Measurements from ENCODE around the gene ACSS1.

Gene ACSS1

DNA sequence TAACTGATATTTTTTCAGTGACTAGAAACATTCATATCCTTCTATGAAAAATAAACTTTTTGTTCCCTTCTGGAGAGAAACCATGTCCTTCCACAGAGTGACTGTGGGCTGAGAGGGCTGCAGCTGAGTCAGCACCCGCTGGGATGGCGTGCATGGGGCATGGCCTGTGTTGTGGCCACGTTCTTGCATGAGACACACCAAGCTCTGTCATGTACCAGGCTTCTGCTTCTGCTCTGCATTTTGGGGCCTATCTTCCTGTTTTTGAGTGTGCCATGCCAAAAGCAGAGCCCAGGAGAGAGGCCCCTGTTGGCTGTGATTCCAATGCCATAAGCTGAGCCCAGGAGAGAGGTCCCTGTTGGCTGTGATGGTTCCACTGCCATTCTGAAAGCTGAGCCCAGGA, 76.1 kb downstream of the ACSS1 start:
- no peaks in the 10 kb centered on the region for H3K27me3 ChIP-seq (replicated peaks; ENCODE audit: control insufficient read depth, insufficient read depth, low read length)
- H3K9ac ChIP-seq (ENCODE audit: low read length) = peak overlapping the region; percentile 50
- DNase-seq (ENCODE audit: low read depth) = no peak
- no peaks in the 10 kb centered on the region for H3K9me3 ChIP-seq (ENCODE audit: control insufficient read depth, low read length)
- H3K36me3 ChIP-seq (ENCODE audit: control insufficient read depth, insufficient read depth, low read length, severe bottlenecking) = peaks cover 57% of the 10 kb centered on the region
- H3K4me1 ChIP-seq (ENCODE audit: control insufficient read depth, insufficient read depth, low read length) = peaks cover 64% of the 10 kb centered on the region
- peak overlapping the region; percentile 46 for H3K4me3 ChIP-seq (ENCODE audit: low read length)

DNA sequence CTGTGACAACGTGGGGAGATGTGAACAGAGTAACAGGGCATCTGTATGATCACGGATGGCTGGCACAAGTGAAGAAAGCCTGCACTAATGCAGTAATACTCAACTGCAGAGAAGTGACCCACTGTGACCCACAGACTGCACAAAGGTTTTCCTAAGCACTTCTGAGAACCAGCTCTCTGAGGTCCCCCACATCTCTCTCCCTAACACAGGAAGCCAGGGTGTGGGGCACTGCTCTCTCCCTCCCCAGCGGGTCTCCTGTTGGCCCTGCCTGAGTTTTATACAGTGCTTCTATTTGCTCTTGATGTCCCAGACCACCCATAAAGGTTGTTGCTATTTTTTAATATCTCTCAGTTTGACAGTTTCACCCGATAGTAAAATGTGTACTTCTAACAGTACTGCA, 76.7 kb downstream of the ACSS1 start:
- no peaks in the 10 kb centered on the region for H3K27me3 ChIP-seq (replicated peaks; ENCODE audit: control insufficient read depth, insufficient read depth, low read length)
- no peak for DNase-seq (ENCODE audit: low read depth)
- H3K9ac ChIP-seq (ENCODE audit: low read length) = peak overlapping the region; percentile 50
- peaks cover 59% of the 10 kb centered on the region for H3K4me1 ChIP-seq (ENCODE audit: control insufficient read depth, insufficient read depth, low read length)
- H3K4me3 ChIP-seq (ENCODE audit: low read length) = no peak overlapping the region
- peaks cover 62% of the 10 kb centered on the region for H3K36me3 ChIP-seq (ENCODE audit: control insufficient read depth, insufficient read depth, low read length, severe bottlenecking)
- no peaks in the 10 kb centered on the region for H3K9me3 ChIP-seq (ENCODE audit: control insufficient read depth, low read length)

DNA sequence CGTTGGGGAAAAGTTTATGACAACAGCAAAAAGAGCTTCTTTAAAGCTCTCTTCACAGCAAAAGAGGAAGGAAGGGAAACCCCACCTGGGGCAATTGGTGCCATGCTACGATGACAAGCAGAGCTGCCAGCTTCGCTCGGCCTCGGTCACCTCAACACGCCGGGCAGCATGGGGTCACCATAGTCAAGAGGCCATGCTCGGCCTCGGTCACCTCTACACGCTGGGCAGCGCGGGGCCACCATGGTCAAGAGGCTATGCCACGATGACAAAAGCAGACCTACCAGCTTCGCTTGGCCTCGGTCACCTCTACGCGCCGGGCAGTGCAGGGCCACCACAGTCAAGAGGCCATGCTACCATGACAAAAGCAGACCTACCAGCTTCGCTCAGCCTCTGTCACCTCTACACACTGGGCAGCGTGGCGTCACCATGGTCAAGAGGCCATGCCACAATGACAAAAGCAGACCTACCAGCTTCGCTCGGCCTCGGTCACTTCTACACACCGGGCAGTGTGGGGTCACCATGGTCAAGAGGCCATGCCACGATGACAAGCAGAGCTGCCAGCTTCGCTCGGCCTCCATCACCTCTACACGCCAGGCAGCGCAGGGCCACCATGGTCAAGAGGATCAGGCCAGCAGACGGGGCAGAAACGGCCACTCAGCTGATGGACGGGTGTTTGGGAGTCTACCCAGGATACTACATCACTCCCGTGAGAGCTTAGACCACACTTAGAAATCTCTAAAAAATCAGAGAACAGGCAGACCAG, 77.5 kb downstream of the ACSS1 start:
- DNase-seq (ENCODE audit: low read depth) = no peak
- Histone ChIP-seq H3K4me1 (ENCODE audit: control insufficient read depth, insufficient read depth, low read length) (peaks cover 51% of the 10 kb centered on the region), H3K9me3 (ENCODE audit: control insufficient read depth, low read length) (no peaks in the 10 kb centered on the region), H3K4me3 (ENCODE audit: low read length) (no peak overlapping the region), H3K27me3 (replicated peaks; ENCODE audit: control insufficient read depth, insufficient read depth, low read length) (no peaks in the 10 kb centered on the region), H3K9ac (ENCODE audit: low read length) (no peak overlapping the region), H3K36me3 (ENCODE audit: control insufficient read depth, insufficient read depth, low read length, severe bottlenecking) (peaks cover 70% of the 10 kb centered on the region)

DNA sequence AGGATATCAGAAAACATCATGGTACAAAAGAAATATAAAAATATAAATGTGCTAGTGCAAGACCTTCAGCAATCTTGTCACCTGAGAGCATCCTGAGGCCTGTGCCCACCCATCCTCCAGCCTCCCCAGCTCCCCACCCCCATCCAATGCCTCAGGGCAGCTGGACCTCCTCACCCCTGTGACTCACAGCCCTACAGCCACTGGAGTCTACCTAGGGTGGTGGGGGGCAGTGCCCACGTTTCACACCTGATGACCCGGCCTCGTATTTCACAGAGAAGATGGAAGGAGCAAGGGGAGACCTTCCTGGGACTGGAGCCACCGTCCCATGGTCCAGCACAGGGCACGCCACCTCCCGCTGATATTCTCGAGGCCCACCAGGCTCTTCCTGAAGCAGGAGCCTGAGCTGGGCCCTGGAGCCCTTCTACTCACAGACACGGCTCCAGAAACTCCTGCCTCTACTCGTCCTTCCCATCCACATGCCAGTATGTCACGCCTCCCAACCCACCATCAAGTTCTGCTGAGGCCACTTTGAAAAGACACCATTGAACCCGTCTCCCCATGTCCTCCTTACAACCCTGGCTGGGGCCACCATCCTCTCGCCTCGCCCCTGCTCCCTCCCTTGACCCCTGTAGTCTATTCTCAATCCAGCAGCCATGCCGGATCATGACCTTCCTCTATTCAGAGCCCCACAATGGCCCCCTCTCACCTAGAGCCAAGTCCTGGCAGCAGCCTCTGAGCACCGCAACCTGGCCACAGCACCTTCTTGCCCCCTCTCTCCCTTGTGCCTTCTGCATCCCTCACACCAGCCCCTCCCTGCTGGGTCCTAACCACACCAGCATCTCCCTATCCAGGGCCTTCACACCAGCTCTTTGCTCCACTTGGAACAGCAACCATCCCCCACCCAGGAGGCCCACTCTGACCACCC, 78.6 kb downstream of the ACSS1 start:
- no peak overlapping the region for H3K4me3 ChIP-seq (ENCODE audit: low read length)
- H3K9ac ChIP-seq (ENCODE audit: low read length) = no peak overlapping the region
- peaks cover 42% of the 10 kb centered on the region for H3K4me1 ChIP-seq (ENCODE audit: control insufficient read depth, insufficient read depth, low read length)
- no peaks in the 10 kb centered on the region for H3K27me3 ChIP-seq (replicated peaks; ENCODE audit: control insufficient read depth, insufficient read depth, low read length)
- no peaks in the 10 kb centered on the region for H3K9me3 ChIP-seq (ENCODE audit: control insufficient read depth, low read length)
- DNase-seq (ENCODE audit: low read depth) = no peak
- peaks cover 80% of the 10 kb centered on the region for H3K36me3 ChIP-seq (ENCODE audit: control insufficient read depth, insufficient read depth, low read length, severe bottlenecking)

DNA sequence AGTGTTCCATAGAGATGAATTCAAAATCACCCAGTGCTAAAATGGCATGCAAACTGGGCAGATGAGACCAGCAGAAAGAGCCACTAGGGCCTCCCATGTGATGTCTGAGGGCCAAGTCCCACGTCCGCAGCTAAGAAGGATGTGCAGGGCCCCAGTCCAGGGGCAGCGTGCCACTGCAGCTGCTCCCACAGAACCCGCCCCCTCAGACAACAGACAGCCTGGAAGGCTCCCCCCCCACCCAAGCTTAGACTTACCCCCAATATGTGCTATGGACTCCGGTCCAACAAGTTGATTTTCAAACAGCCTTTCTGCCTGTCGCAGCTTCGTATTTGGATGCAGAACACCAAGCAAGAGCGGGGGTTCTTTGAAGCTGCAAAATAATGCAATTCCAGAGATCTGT, 79.4 kb downstream of the ACSS1 start:
- H3K36me3 ChIP-seq (ENCODE audit: control insufficient read depth, insufficient read depth, low read length, severe bottlenecking) = peaks cover 84% of the 10 kb centered on the region
- no peaks in the 10 kb centered on the region for H3K27me3 ChIP-seq (replicated peaks; ENCODE audit: control insufficient read depth, insufficient read depth, low read length)
- peak overlapping the region; percentile 23 for H3K9ac ChIP-seq (ENCODE audit: low read length)
- H3K4me1 ChIP-seq (ENCODE audit: control insufficient read depth, insufficient read depth, low read length) = peaks cover 40% of the 10 kb centered on the region
- no peak for DNase-seq (ENCODE audit: low read depth)
- H3K9me3 ChIP-seq (ENCODE audit: control insufficient read depth, low read length) = no peaks in the 10 kb centered on the region
- no peak overlapping the region for H3K4me3 ChIP-seq (ENCODE audit: low read length)

DNA sequence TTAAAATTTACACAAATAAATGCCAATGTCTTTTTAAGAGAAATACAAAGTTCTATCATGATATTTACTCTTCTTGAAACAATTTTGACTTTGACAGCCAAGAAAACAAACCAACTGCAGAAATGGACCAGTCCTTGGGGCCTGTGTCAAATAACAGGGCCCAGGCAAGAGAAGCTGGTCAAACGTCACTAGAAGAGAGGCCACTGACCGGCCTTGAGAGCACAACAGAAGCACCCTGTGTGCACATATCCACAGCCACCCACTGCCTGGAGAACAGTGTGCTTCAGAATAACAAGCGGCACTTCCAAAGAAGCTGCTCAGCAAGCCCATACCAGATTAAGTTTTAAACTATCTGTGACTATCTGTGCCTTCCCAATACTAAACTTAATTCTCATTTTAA, 80.1 kb downstream of the ACSS1 start:
- no peak for DNase-seq (ENCODE audit: low read depth)
- Histone ChIP-seq H3K4me3 (ENCODE audit: low read length) (no peak overlapping the region), H3K4me1 (ENCODE audit: control insufficient read depth, insufficient read depth, low read length) (peaks cover 33% of the 10 kb centered on the region), H3K36me3 (ENCODE audit: control insufficient read depth, insufficient read depth, low read length, severe bottlenecking) (peaks cover 85% of the 10 kb centered on the region), H3K9ac (ENCODE audit: low read length) (no peak overlapping the region), H3K27me3 (replicated peaks; ENCODE audit: control insufficient read depth, insufficient read depth, low read length) (no peaks in the 10 kb centered on the region), H3K9me3 (ENCODE audit: control insufficient read depth, low read length) (no peaks in the 10 kb centered on the region)

DNA sequence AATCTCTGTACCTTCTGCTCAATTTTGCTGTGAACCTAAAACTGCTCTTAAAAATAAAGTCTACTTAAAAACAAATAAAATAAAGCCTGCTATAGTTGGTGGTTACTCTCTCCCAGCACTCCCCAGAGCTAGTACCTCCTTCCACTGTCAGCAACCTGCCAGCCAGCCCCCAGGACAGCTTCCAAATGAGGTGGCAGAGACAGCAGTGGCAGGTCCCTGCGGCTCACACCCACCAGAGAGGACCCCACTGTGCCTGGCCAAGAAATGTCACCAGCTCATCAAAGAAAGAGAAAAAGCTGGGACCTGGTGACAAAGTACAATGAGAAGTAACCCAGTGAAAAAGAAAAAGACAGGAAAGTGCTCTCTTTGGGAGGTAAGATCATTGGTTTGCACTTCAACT, 80.6 kb downstream of the ACSS1 start:
- no peak for DNase-seq (ENCODE audit: low read depth)
- Histone ChIP-seq H3K4me3 (ENCODE audit: low read length) (no peak overlapping the region), H3K4me1 (ENCODE audit: control insufficient read depth, insufficient read depth, low read length) (peaks cover 30% of the 10 kb centered on the region), H3K36me3 (ENCODE audit: control insufficient read depth, insufficient read depth, low read length, severe bottlenecking) (peaks cover 89% of the 10 kb centered on the region), H3K27me3 (replicated peaks; ENCODE audit: control insufficient read depth, insufficient read depth, low read length) (no peaks in the 10 kb centered on the region), H3K9me3 (ENCODE audit: control insufficient read depth, low read length) (no peaks in the 10 kb centered on the region), H3K9ac (ENCODE audit: low read length) (no peak overlapping the region)

DNA sequence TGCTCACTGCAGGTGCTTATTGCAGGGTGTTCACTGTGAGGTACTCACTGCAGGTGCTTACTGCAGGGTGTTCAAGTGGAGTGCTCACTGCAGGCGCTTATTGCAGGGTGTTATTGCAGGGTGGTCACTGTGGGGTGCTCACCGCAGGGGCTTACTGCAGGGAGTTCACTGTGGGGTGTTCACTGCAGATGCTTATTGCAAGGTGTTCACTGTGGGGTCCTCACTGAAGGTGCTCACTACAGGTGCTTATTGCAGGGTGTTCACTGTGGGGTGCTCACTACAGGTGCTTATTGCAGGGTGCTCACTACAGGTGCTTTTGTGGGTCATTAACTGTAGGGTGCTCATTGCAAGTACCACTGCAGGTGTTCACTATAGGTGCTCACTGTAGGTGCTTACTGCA, 85.6 kb downstream of the ACSS1 start:
- Histone ChIP-seq H3K36me3 (ENCODE audit: control insufficient read depth, insufficient read depth, low read length, severe bottlenecking) (peaks cover 96% of the 10 kb centered on the region), H3K27me3 (replicated peaks; ENCODE audit: control insufficient read depth, insufficient read depth, low read length) (no peaks in the 10 kb centered on the region), H3K4me1 (ENCODE audit: control insufficient read depth, insufficient read depth, low read length) (peaks cover 9% of the 10 kb centered on the region), H3K9me3 (ENCODE audit: control insufficient read depth, low read length) (no peaks in the 10 kb centered on the region), H3K4me3 (ENCODE audit: low read length) (no peak overlapping the region), H3K9ac (ENCODE audit: low read length) (no peak overlapping the region)
- no peak for DNase-seq (ENCODE audit: low read depth)

DNA sequence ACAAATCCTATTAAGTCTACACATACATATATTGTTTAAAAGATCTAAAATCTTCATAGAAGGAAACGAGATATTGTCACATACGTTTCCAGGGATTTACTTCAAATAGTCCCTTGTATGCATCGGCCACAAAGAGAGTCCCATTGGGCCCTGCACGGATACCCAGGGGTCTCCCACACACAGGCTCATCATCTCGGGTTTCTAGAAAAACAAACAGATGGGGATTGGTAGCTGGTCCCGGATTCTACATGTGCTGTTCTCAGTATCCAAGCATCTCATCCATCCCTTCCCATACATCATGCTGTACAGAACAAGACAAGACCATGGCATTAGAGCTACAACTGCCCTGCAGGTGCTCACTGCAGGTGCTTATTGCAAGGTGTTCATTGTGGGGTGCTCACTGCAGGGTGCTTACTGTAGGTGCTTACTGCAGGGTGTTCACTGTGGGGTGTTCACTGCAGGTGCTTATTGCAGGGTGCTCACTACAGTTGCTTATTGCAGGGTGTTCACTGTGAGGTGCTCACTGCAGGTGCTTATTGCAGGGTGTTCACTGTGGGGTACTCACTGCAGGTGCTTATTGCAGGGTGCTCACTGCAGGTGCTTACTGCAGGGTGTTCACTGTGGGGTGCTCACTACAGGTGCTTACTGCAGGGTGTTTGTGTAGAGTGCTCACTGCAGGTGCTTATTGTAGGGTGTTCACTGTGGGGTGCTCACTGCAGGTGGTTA, 86.4 kb downstream of the ACSS1 start:
- H3K9ac ChIP-seq (ENCODE audit: low read length) = no peak overlapping the region
- H3K27me3 ChIP-seq (replicated peaks; ENCODE audit: control insufficient read depth, insufficient read depth, low read length) = no peaks in the 10 kb centered on the region
- H3K4me1 ChIP-seq (ENCODE audit: control insufficient read depth, insufficient read depth, low read length) = peaks cover 9% of the 10 kb centered on the region
- DNase-seq (ENCODE audit: low read depth) = no peak
- H3K9me3 ChIP-seq (ENCODE audit: control insufficient read depth, low read length) = no peaks in the 10 kb centered on the region
- H3K36me3 ChIP-seq (ENCODE audit: control insufficient read depth, insufficient read depth, low read length, severe bottlenecking) = peaks cover 95% of the 10 kb centered on the region
- no peak overlapping the region for H3K4me3 ChIP-seq (ENCODE audit: low read length)

DNA sequence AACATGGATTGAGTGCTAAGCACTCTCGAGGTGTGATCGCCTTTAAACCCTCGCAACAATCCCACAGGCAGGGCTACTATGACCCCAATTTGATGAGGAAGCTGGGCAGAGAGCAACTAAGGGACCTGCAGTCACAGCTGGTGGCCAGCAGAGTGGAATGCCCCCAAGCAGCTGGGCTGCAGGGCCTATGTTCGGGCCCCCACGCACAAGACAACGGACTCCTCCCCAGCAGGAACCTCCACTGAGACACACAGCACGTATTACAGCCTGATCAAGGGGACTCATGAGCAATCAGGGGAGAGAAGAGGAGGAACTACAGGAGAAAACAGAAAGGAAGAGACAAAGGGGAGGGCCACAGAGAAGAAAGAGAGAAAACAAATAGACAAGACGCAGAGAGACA, 87.2 kb downstream of the ACSS1 start:
- H3K9me3 ChIP-seq (ENCODE audit: control insufficient read depth, low read length) = no peaks in the 10 kb centered on the region
- no peak for DNase-seq (ENCODE audit: low read depth)

DNA sequence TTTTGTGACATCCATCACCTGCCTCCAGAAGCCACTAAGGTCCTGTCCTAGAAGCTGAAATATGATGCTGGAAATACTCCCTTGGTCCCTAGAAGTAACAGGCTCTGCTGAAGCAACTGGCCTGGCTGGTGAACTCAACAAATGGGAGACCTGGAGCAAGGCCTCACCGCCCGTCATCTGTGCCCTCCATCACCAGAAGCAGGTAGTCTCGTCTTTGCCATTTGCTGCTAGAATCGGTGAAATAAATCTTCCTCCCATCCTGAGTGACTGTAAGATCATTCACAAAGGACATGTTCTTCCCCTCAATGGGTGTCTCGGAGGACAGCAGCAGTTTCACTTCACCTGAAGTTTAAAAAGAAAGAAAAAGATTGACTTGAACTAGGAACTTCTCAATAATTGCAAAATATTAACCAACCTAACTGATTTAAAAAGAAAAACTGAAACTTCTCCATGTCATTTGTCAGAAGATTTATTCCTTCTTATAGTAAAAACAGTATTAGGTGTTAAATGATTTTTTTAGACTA, 87.8 kb downstream of the ACSS1 start:
- Histone ChIP-seq H3K36me3 (ENCODE audit: control insufficient read depth, insufficient read depth, low read length, severe bottlenecking) (peaks cover 96% of the 10 kb centered on the region), H3K9ac (ENCODE audit: low read length) (no peak overlapping the region), H3K4me3 (ENCODE audit: low read length) (no peak overlapping the region), H3K4me1 (ENCODE audit: control insufficient read depth, insufficient read depth, low read length) (peaks cover 9% of the 10 kb centered on the region), H3K9me3 (ENCODE audit: control insufficient read depth, low read length) (no peaks in the 10 kb centered on the region), H3K27me3 (replicated peaks; ENCODE audit: control insufficient read depth, insufficient read depth, low read length) (no peaks in the 10 kb centered on the region)
- DNase-seq (ENCODE audit: low read depth) = no peak

More for the DNA sequence above, 87.2 kb downstream of the ACSS1 start:
- H3K27me3 ChIP-seq (replicated peaks; ENCODE audit: control insufficient read depth, insufficient read depth, low read length) = no peaks in the 10 kb centered on the region
- no peak overlapping the region for H3K4me3 ChIP-seq (ENCODE audit: low read length)
- no peak overlapping the region for H3K9ac ChIP-seq (ENCODE audit: low read length)
- H3K36me3 ChIP-seq (ENCODE audit: control insufficient read depth, insufficient read depth, low read length, severe bottlenecking) = peaks cover 95% of the 10 kb centered on the region
- H3K4me1 ChIP-seq (ENCODE audit: control insufficient read depth, insufficient read depth, low read length) = peaks cover 9% of the 10 kb centered on the region
